GM18861 (cell line): ENCODE measurements around the gene ADI1.
A peak's percentile ranks its signal among the peaks of the same experiment; 100 is the strongest.
"Not testable (repeated sequence)": the region's sequence is repeated elsewhere in the genome, so short reads cannot be mapped to it uniquely, and the experiment has no call there.

Experiments used
- ATAC-seq: cut with Tn5 transposase; IDR thresholded peaks from one replicate; pipeline ENCODE4 v1.9.1; 2021; ENCODE audit not compliant: unreplicated experiment

ADI1 gene

DNA sequence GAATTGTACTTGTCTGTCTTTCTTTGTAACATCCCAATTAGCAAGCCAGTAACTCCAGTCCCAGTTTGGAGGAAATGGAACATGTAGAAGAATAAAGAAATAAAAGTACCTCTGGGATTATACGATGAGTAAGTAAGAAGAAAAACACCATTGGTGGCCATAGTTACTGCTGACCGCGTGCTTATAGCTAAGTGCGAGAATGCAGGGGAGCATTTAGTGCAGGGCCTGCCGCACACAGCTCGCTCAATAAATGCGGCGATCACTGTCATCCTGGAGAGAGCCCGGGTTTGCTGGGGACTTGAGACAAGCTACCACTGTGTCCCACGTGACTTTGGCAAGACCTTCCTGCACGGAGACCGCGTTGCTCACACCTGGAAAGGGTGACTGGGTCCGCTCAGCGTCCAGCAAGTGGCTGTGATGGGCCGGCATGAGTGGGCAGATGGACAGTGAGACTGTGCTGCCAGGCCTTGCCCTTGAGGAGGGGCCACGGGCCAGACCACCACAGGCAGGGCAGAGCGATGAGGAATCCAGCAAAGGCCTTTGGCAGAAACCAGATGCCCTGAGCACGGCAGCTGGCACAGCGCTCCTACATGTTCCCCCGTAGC lies 54.8 kb downstream of the ADI1 start:
- ATAC-seq = no peak

DNA sequence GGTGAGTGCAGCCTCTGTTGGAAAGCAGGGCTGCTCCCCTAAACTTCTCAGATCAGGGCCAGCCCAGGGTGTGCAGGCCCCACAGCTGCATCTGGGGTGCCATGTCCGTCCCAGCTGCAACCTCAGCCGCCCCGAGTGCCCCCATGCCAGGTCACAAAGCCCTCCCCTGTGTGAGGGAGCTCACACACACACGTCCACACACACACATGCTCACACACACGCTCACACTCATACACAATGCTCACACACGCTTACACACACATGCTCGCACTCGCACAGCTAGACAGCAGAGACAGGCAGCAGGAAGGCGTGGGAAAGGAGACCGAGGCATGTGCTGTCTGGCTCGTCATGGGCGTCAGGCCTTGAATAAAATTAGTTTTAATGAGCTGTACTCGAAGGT lies 55.4 kb downstream of the ADI1 start:
- ATAC-seq = no peak

DNA sequence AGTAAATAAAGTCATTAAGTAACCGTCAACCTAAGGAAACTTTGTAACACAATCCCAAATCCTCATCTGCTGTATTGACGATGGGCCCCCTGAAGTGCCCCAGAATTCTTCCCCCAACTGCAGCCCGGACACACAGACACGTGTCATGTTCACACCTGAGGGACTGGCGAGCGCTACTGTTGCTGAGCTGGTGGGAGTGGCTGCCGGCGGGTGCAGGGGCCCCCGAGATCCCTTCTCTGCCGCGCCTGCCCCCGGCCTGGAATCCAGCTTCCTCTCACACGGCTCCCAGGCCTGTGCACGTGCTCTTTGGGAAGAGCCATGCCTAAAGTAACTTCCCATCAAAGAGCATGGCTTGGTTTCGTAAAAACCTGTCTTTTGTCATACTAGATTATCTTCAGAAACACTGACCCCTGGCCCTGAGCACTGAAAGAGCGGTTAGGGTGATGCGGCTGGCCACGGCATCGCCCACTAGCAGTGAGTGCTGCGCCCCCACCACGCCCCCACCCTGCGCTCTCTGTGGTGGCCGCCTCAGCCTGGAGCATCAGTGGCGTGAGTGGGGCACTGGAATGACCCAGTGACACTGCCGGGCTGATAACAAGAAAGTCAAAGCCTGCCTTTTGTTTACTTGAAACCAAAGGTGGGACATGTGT lies 56.0 kb downstream of the ADI1 start:
- ATAC-seq = no peak

DNA sequence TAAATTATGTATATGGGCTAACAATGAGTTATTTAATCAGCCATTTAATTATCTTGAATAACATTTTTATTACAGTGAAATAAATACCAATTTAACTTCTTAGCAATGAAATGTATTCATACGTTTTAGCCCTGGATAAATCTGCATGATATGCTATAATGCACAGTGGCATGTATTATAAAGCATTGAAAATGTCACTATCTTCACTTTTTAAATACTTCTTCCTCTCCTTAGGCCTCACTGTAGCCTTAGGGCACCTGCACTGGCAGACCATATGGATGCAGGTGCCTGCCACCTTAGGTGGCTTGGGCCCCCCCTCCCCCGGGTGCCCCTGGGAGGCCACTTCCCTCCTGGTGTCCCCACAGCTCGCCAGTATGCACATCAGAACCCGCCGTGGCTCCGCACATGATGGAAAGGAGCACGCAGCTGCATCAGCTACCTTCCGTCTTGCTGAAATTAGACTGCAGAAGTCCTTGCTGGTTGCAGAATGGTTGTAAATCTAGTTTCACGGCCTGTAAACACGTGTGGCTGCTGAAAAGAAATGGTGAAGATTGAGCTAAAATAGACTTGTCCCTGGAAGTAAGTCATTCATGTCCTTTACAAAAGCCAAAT lies 56.7 kb downstream of the ADI1 start:
- ATAC-seq = no peak

DNA sequence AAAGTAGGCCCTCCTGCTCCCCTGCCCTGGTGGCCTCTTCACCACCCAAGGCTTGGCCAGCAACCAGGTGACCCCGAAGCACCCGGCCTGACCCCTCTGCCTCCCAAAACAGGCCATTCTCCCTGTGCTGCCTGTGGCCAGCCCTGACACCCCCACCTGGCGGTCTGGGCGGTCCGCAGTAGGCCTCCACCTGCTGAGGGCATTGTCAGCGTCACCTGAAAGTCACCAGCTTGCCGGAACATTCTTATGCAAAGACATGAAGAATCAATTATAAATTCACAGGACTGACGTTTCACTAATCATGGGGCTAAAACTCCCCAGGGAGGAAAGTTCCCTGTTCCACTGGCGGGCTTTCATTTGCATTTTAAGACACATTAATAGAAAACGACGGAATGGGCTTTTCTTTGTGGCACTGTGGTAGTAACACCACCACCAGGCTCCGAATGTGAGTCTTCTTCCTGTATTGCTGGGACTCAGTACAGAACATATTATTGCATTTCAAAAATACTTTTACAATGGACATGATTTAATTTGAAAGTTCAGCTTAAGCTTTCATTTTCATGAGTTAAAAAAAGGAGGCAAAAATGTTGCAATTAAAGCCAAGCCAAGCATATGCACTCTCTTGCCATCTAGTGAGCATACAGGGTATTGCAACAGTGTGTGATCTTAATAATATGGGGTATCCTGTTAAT lies 57.4 kb downstream of the ADI1 start:
- peak; percentile 83 for ATAC-seq

- ATAC-seq = no peak
These were observed 58.2 kb downstream of the ADI1 start for GRCh38 chr2:3460831-3461800.

DNA sequence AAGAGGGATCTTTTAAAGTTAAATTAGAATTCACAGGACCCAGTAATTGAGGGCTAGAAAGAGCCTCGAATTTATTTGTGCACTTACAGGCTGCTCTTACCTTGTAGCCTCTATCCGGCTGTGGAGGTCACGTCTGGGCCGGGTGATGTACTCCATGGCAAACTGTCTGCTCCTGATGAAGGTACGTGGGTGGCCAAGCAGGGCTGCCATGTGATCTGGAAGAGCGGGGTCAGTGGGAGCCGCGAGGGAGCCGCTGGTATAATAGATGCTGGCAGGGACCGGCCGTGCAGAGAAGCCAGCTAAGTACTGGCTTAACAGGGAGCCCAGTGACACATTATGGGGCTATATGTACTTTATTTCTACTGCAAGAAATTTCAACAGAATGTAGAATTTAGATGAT lies 59.2 kb downstream of the ADI1 start:
- ATAC-seq = no peak

- ATAC-seq = no peak
These were observed 59.9 kb downstream of the ADI1 start for GRCh38 chr2:3459185-3460015.

DNA sequence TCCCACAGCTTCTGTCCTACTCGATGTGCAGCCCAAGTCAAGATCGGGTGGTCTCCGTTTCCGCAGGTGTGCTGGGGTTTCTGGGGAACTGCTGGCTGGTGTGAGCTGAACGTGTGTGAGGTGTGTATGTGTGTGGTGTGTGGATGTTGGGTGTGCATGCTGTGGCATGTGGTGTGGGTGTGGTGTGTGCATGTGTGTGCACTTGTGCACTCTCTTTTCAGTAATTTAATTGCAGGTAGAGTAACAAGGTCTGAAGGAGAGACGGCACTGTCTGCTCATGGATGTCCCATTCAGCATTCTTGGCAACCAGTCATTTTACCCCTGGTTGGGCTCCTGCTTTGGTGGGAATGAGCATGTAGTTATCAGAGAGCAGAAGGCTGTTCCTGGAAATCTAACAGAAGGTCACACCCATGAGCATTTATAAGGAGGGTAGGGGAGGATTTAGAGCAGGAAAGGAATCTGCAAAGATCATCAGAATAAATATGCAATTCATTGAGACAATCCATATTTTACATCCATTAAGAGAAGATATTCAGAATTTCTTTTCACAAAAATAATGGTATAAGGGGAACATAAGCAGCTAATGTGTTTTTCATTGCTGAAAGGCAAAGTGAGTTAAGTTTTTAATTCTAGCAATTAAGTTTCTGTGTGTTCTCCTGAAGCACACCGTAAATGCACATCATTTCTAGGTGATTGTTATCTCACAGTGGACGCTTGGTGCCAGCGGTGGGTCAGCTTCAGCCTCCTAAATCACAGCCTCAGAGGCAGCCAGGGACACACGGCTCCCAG lies 60.7 kb downstream of the ADI1 start:
- no peak for ATAC-seq

GRCh38 chr2:3457524-3458395 lies 61.6 kb downstream of the ADI1 start:
- no peak for ATAC-seq

DNA sequence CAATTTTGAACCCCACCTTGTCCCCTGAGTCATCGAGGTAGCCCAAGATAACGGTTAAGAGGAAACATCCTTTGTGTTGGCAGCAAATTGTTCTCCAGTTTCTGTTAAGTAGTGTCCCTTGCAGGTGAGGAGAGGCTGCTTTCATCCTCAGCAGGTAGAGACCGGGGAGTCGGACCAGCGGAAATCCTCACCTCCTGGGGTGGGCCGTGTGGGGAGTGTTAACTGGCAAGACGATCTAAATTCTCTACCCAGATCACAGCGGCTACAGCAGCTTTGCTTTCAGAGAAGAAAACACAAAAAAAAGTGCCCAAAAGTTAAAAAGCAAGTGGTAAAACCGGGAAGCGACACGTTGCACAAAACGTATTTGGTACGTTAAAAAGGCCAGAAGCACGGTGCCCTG lies 63.2 kb downstream of the ADI1 start:
- ATAC-seq = no peak

- no peak for ATAC-seq
These were observed 64.5 kb downstream of the ADI1 start for GRCh38 chr2:3454802-3455201.

DNA sequence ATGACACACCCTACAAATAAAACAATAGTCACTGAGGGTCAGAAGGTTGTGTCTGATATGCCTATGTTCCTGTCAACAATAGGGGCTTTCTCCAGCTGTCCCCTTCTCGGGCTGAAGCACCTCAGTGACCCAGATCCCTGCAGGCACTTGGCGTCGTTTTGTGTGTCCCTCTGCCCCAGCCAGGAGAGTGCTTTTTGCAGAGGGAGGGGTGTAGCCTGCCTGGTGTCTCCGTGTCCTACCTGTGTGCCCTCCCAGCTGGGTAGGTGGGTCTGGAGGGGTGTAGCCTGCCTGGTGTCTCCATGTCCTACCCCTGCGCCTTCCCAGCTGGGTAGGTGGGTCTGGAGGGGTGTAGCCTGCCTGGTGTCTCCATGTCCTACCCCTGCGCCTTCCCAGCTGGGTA lies 65.3 kb downstream of the ADI1 start:
- ATAC-seq = not testable (repeated sequence)

- no peak for ATAC-seq
These were observed 65.9 kb downstream of the ADI1 start for GRCh38 chr2:3453190-3453999.

GRCh38 chr2:3451926-3452671 lies 67.2 kb downstream of the ADI1 start:
- ATAC-seq = no peak

DNA sequence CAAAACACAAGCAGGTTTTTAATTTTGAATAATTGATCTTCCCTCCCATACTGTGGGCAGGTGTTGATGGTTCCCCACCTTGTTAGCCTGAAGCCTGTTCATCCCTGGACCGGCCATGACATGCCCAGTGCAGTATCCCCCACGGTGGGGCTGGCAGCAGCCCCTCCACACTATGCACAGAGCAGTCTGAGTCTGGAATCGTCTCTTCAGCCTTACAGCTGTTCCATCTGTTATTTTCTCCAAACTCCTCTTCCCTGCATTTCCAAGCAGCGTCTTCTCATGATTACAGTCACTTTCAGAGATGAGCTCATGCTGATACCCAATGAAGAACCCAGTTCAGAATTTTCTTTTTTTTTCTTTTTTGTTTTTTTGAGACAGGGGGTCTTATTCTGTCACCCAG lies 68.2 kb downstream of the ADI1 start:
- ATAC-seq = no peak
